B cell (primary cell): ENCODE data around the gene TRIO. TPM values are rescaled to one million over a fixed set of nuclear protein-coding genes. Genes with fewer than 3 reads are reported as not detected.

Experiments
- ATAC-seq: fragments of 200-7000 bp; cut with Tn5 transposase; one replicate; pipeline ENCODE4 v1.10.0; 2021; ENCODE audit warnings: low read depth, mild to moderate bottlenecking, moderate number of reproducible peaks, moderate library complexity
- CTCF ChIA-PET: fragments of 350-600 bp; sonication (Branson Sonifier 250); formaldehyde crosslinking; loops from one replicate; lab custom pipeline; 2021; ENCODE audit warnings: antibody characterized with exemption, inconsistent platforms; lab: Charles Lee
- POLR2A ChIA-PET: fragments of 350-600 bp; sonication (Branson Sonifier 250); formaldehyde crosslinking; loops from one replicate; lab custom pipeline; 2021; ENCODE audit warnings: antibody characterized with exemption; lab: Charles Lee
- DNase-seq: peaks from one replicate; pipeline ENCODE4 v3.0.0; 2013
- H2AFZ ChIP-seq: 2 replicates; pipeline ENCODE4 v1.6.1; 2012; ENCODE audit warnings: mild to moderate bottlenecking, low read depth, low read length; ENCODE audit not compliant: insufficient read depth, poor library complexity, severe bottlenecking
- H3K27ac ChIP-seq, 2 donors: 1 replicate in 1 of 2; 2 replicates in 1 of 2; pipeline ENCODE4 v1.5.1; 2012 to 2013; ENCODE audit warnings: low read length in 2 of 2, mild to moderate bottlenecking in 2 of 2, moderate library complexity in 1 of 2
- H3K27me3 ChIP-seq, 4 experiments: fragments of 200-600 bp in 1 of 4; sonication (generic) in 1 of 4; replicated peaks in 1 of 4; 1 replicate in 2 of 4; 2 replicates in 2 of 4; pipeline versions ENCODE4 v1.6.1 to v1.7.0; 2013 to 2016; ENCODE audit warnings: low read length in 3 of 4, mild to moderate bottlenecking in 2 of 4, mixed read lengths in 1 of 4, moderate library complexity in 1 of 4; ENCODE audit not compliant: insufficient read depth in 4 of 4, control insufficient read depth in 3 of 4; ENCODE audit errors: control extremely low read depth in 1 of 4
- H3K36me3 ChIP-seq, 2 experiments: replicated peaks in 1 of 2; 1 replicate in 1 of 2; 2 replicates in 1 of 2; pipeline versions ENCODE4 v1.6.1 to v1.7.1; 2013; ENCODE audit warnings: low read length in 1 of 2; ENCODE audit not compliant: insufficient read depth in 2 of 2, control insufficient read depth in 1 of 2; ENCODE audit errors: control extremely low read depth in 1 of 2, extremely low read depth in 1 of 2
- H3K4me1 ChIP-seq, 2 donors: fragments of 200-600 bp in 1 of 2; sonication (generic) in 1 of 2; 1 replicate in 1 of 2; 2 replicates in 1 of 2; pipeline versions ENCODE4 v1.5.1 to v1.6.1; 2013 to 2017; ENCODE audit warnings: low read length in 2 of 2; ENCODE audit not compliant: control insufficient read depth in 2 of 2, insufficient read depth in 2 of 2
- H3K4me2 ChIP-seq: replicated peaks from 2 replicates; pipeline ENCODE3; 2012; ENCODE audit warnings: mild to moderate bottlenecking, low read depth, low read length; ENCODE audit not compliant: poor library complexity, severe bottlenecking
- H3K4me3 ChIP-seq, 5 experiments: fragments of 200-600 bp in 1 of 5; sonication (generic) in 1 of 5; 1 replicate in 3 of 5; 2 replicates in 2 of 5; pipeline versions ENCODE4 v1.5.1 to v1.7.0; 2011 to 2016; ENCODE audit warnings: low read length in 4 of 5, mild to moderate bottlenecking in 4 of 5, low read depth in 2 of 5, control low read depth in 1 of 5, moderate library complexity in 1 of 5; ENCODE audit not compliant: insufficient read depth in 1 of 5; ENCODE audit errors: control extremely low read depth in 1 of 5, extremely low read depth in 1 of 5
- H3K79me2 ChIP-seq: fragments of 200-600 bp; sonication (generic); one replicate; pipeline ENCODE4 v1.6.0; 2016; ENCODE audit warnings: low read length; ENCODE audit not compliant: control insufficient read depth, insufficient read depth
- H3K9ac ChIP-seq: fragments of 200-600 bp; sonication (generic); 2 replicates; pipeline ENCODE4 v1.6.1; 2017; ENCODE audit warnings: mild to moderate bottlenecking, low read length, moderate library complexity
- H3K9me3 ChIP-seq, 3 donors: one replicate each; pipeline versions ENCODE4 v1.6.1 to v1.7.1; 2013; ENCODE audit warnings: low read length in 2 of 3; ENCODE audit not compliant: control insufficient read depth in 2 of 3, insufficient read depth in 1 of 3; ENCODE audit errors: control extremely low read depth in 1 of 3
- H4K20me1 ChIP-seq: 2 replicates; pipeline ENCODE4 v1.6.0; 2012; ENCODE audit warnings: mild to moderate bottlenecking, low read length; ENCODE audit not compliant: insufficient read depth, control insufficient read depth, poor library complexity, severe bottlenecking
- H3K27ac Mint-ChIP-seq: one replicate; pipeline ENCODE4 v1.8.0; 2021; ENCODE audit warnings: mixed read lengths
- H3K27me3 Mint-ChIP-seq: one replicate; pipeline ENCODE4 v1.8.0; 2021; ENCODE audit warnings: mixed read lengths
- H3K4me1 Mint-ChIP-seq: one replicate; pipeline ENCODE4 v1.8.0; 2021; ENCODE audit warnings: mixed read lengths
- H3K4me3 Mint-ChIP-seq: one replicate; pipeline ENCODE4 v1.8.0; 2021; ENCODE audit warnings: mixed read lengths
- H3K9me3 Mint-ChIP-seq: one replicate; pipeline ENCODE4 v1.8.0; 2022; ENCODE audit warnings: mixed read lengths; ENCODE audit not compliant: insufficient read depth
- CTCF ChIP-seq: fragments of 200-600 bp; IDR thresholded peaks from one replicate; pipeline ENCODE4 v1.8.0; 2022; ENCODE audit warnings: antibody characterized with exemption, mild to moderate bottlenecking
- EZH2 ChIP-seq: IDR thresholded peaks from 2 replicates; pipeline ENCODE4 v1.6.1; 2012; ENCODE audit warnings: borderline replicate concordance, low read depth, mild to moderate bottlenecking, moderate library complexity, low read length; ENCODE audit not compliant: insufficient read depth, poor library complexity, severe bottlenecking
- WGBS: methylation state at CpG from one replicate; pipeline ENCODE4 v1.1.5; 2013; ENCODE audit warnings: missing lambda C conversion rate; ENCODE audit not compliant: insufficient coverage; 5-methylcytosine and 5-hydroxymethylcytosine counted together
- intact Hi-C: fragments of 100-400 bp; cut with micrococcal nuclease; formaldehyde crosslinking; loops from one replicate; pipeline ENCODE4 v1.10.0; 2022
- polyA plus RNA-seq: library from polyadenylated mRNA; depleted of rRNA; stranded (reverse); fragments of >200 nt; gene quantifications from 2 replicates; pipeline ENCODE4 v1.2.3, GENCODE V29; 2012
- total RNA-seq, 2 donors: library from RNA; stranded (reverse); fragments of 120-200 nt in 1 of 2; gene quantifications; 1 replicate in 1 of 2; 2 replicates in 1 of 2; pipeline versions ENCODE4 v1.2.3 to v1.2.4, GENCODE V29; 2013 to 2022

TRIO gene
- total and polyA plus RNA-seq, 2 donors (not counting 1 experiment from before 2014, with no cell fraction given): 90.5 to 479 TPM

GRCh38 chr5:14144586-14145434 lies 1.7 kb downstream of the TRIO start:
- H3K79me2 ChIP-seq: peaks cover 64% of the 10 kb centered on the region
- CTCF ChIA-PET: interaction anchor here (0.7 to 7.4 kb wide), 17 partner anchors 10 to 219 kb away, joined by 3 to 64 read pairs (median 4); no protein-coding TSS in a partner anchor
- Mint-ChIP-seq H3K27me3 (no peaks in the 10 kb centered on the region), H3K9me3 (no peaks in the 10 kb centered on the region), H3K4me3 (peak overlapping the region; percentile 86), H3K4me1 (peaks cover 51% of the 10 kb centered on the region), H3K27ac (peak overlapping the region; percentile 97)
- peak; percentile 55 for ATAC-seq
- TF ChIP-seq EZH2 (no peak), CTCF (no peak)
- H3K27me3 ChIP-seq: no peaks in the 10 kb centered on the region
- H3K4me2 ChIP-seq: peak overlapping the region; percentile 98
- H3K27ac ChIP-seq: peak overlapping the region; percentile 92 to 95
- peak; percentile 94 for DNase-seq
- H2AFZ ChIP-seq: peak overlapping the region; percentile 68
- H4K20me1 ChIP-seq: peaks cover 10% of the 10 kb centered on the region
- POLR2A ChIA-PET: interaction anchor here (0.6 to 4.8 kb wide), 8 partner anchors 10 to 114 kb away, joined by 3 to 53 read pairs (median 8); no protein-coding TSS in a partner anchor
- peaks cover 48 to 51% of the 10 kb centered on the region in 2 donors for H3K4me1 ChIP-seq
- WGBS: under 1% methylated on average over 83 of the region's 85 CpGs
- no peaks in the 10 kb centered on the region for H3K36me3 ChIP-seq
- H3K4me3 ChIP-seq: peak overlapping the region; percentile 43 to 97 (median 93)
- peak overlapping the region; percentile 93 for H3K9ac ChIP-seq
- intact Hi-C loops: loop anchor here (1.0 to 10.0 kb wide), 9 partner anchors 10 to 850 kb away; partner anchors contain the start of gene OTULINL
- no peaks in the 10 kb centered on the region for H3K9me3 ChIP-seq
